ENCODE data around the gene SPHK1. TPM values are rescaled to one million over a fixed set of nuclear protein-coding genes. Genes with fewer than 3 reads are reported as not detected.
A peak's percentile ranks its signal among the peaks of the same experiment; 100 is the strongest.

The SPHK1 gene
- total RNA-seq, 6 donors from 2014 or later: 5.5 to 16.6 (median 9.5) TPM

DNA sequence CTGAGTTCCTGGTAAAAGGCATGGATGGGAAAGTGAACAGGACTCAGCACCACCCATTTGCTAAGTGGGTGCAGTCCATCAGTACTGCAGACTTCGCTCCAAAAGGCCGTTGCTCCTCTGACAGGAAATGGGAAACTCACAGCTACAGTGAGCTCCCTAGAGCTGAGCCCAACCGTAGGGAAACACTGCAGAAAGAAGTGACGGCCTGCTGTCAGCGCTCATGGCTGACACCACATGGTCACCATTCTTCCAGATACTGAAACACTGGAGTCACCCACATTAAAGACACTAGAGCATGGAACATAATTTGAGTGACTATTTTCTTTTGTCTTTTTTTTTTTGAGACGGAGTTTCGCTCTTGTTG is 36.6 kb downstream of the SPHK1 start:
- DNase-seq (no peak), ATAC-seq (ENCODE audit: low FRiP score in 2 of 2) (no peak)
- no peaks in the 10 kb centered on the region for H3K36me3 ChIP-seq
- no peak overlapping the region for H3K27ac ChIP-seq
- 58 to 62% methylated on average over 7 of the region's 7 CpGs for WGBS, 2 donors
- peaks cover 5 to 9% (median 7%) of the 10 kb centered on the region in 4 donors for H3K4me1 ChIP-seq
- no peaks in the 10 kb centered on the region for H3K9me3 ChIP-seq
- no peak overlapping the region for H3K4me3 ChIP-seq
- H3K27me3 ChIP-seq: no peaks in the 10 kb centered on the region
- TF ChIP-seq, protein P1, sequence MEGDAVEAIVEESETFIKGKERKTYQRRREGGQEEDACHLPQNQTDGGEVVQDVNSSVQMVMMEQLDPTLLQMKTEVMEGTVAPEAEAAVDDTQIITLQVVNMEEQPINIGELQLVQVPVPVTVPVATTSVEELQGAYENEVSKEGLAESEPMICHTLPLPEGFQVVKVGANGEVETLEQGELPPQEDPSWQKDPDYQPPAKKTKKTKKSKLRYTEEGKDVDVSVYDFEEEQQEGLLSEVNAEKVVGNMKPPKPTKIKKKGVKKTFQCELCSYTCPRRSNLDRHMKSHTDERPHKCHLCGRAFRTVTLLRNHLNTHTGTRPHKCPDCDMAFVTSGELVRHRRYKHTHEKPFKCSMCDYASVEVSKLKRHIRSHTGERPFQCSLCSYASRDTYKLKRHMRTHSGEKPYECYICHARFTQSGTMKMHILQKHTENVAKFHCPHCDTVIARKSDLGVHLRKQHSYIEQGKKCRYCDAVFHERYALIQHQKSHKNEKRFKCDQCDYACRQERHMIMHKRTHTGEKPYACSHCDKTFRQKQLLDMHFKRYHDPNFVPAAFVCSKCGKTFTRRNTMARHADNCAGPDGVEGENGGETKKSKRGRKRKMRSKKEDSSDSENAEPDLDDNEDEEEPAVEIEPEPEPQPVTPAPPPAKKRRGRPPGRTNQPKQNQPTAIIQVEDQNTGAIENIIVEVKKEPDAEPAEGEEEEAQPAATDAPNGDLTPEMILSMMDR (IDR thresholded peaks at IDR 0.05): no peak
- TF ChIP-seq EP300 (IDR thresholded peaks at IDR 0.05) (no peak), POLR2AphosphoS5 (IDR thresholded peaks at IDR 0.05) (no peak), POLR2A (IDR thresholded peaks at IDR 0.05) (no peak)

DNA sequence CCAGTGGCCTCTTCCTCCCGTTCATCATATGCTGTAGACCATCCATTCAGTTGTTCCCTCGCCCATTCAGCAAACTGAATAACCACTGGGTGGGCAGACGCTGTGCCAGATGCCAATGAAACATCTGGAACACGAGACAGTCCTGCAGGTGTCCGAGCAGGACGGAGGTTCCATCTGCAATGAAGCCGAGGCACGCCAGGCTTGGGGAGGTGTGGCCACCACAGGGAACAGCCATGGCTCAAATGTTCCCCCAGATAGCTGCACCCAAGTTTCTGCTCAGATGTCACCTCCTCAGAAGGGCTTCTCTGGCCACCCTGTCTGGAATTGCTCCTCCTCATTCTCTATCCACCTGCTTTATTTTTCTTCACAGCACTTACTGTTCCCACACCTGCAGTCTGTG is 38.0 kb downstream of the SPHK1 start:
- DNase-seq: no peak
- TF ChIP-seq POLR2A (IDR thresholded peaks at IDR 0.05): no peak
- no peak for TF ChIP-seq POLR2AphosphoS5 (IDR thresholded peaks at IDR 0.05)
- no peak for TF ChIP-seq EP300 (IDR thresholded peaks at IDR 0.05)
- TF ChIP-seq, protein P1 (IDR thresholded peaks at IDR 0.05): no peak

DNA sequence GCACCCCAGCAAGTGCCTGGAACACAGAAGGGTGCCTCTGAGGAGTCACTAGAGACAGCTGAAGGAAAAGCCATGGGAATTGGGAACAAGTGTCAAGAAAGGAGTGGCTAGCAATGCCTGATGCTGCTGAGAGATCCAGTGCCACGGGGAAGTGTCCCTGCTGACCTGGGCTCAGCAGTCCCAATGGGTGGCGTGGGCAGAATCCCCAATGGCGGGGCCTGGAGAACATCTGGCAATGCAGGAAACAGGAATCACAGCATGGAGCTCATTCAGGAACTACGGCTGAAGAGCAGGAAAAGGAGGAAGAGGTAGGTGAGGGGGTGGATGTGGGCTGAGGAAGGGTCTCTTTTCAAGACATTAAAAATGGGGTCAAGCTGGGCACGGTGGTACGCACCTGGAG is 38.5 kb downstream of the SPHK1 start:
- no peaks in the 10 kb centered on the region for H3K36me3 ChIP-seq
- no peak overlapping the region for H3K27ac ChIP-seq
- TF ChIP-seq POLR2A (IDR thresholded peaks at IDR 0.05) (no peak), EP300 (IDR thresholded peaks at IDR 0.05) (no peak), POLR2AphosphoS5 (IDR thresholded peaks at IDR 0.05) (no peak)
- TF ChIP-seq, protein P1 (IDR thresholded peaks at IDR 0.05): no peak
- no peak overlapping the region for H3K4me3 ChIP-seq
- H3K4me1 ChIP-seq: peaks cover 5 to 19% (median 13%) of the 10 kb centered on the region in 4 donors
- DNase-seq (no peak), ATAC-seq (ENCODE audit: low FRiP score in 2 of 2) (no peak)
- 90 to 96% methylated on average over 6 of the region's 6 CpGs for WGBS, 2 donors
- H3K9me3 ChIP-seq: no peaks in the 10 kb centered on the region
- no peaks in the 10 kb centered on the region for H3K27me3 ChIP-seq

More for the DNA sequence above, 38.0 kb downstream of the SPHK1 start:
- Histone ChIP-seq H3K4me3 (no peak overlapping the region), H3K4me1 (peaks cover 5 to 15% (median 11%) of the 10 kb centered on the region in 4 donors), H3K9me3 (no peaks in the 10 kb centered on the region), H3K27ac (no peak overlapping the region), H3K27me3 (no peaks in the 10 kb centered on the region), H3K36me3 (no peaks in the 10 kb centered on the region)
- 91 to 98% methylated on average over 5 to 8 of the region's 8 CpGs for WGBS, 2 donors
- ATAC-seq (ENCODE audit: low FRiP score in 2 of 2): no peak

DNA sequence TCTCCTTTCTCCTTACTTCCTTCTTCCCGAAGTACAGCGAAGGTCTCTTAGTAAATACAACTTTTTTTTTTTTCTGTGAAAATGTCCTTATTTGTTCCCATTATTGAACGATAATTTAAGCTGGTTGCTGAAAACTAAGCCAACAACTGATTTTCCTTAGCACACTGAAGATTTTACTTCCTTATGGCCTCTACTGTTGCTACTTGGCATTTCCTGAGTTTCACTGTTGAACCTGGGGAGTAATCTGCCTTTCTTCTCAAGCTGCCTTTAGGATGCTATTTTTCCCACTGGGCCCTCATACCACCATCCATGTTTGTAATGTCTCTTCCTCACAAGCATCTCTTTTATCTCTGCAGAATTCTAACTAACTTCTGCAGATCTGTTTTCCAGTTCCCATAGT is 42.4 kb downstream of the SPHK1 start:
- TF ChIP-seq POLR2A (IDR thresholded peaks at IDR 0.05) (no peak), EP300 (IDR thresholded peaks at IDR 0.05) (no peak), POLR2AphosphoS5 (IDR thresholded peaks at IDR 0.05) (no peak)
- TF ChIP-seq, protein P1 (IDR thresholded peaks at IDR 0.05): no peak
- Histone ChIP-seq H3K4me3 (no peak overlapping the region), H3K36me3 (no peaks in the 10 kb centered on the region), H3K4me1 (peaks cover 0 to 23% (median 20%) of the 10 kb centered on the region in 4 donors), H3K27me3 (no peaks in the 10 kb centered on the region), H3K9me3 (no peaks in the 10 kb centered on the region), H3K27ac (no peak overlapping the region)
- no peak for DNase-seq
- 73 to 84% methylated on average over 3 of the region's 3 CpGs for WGBS, 2 donors
- no peak for ATAC-seq (ENCODE audit: low FRiP score in 2 of 2)

DNA sequence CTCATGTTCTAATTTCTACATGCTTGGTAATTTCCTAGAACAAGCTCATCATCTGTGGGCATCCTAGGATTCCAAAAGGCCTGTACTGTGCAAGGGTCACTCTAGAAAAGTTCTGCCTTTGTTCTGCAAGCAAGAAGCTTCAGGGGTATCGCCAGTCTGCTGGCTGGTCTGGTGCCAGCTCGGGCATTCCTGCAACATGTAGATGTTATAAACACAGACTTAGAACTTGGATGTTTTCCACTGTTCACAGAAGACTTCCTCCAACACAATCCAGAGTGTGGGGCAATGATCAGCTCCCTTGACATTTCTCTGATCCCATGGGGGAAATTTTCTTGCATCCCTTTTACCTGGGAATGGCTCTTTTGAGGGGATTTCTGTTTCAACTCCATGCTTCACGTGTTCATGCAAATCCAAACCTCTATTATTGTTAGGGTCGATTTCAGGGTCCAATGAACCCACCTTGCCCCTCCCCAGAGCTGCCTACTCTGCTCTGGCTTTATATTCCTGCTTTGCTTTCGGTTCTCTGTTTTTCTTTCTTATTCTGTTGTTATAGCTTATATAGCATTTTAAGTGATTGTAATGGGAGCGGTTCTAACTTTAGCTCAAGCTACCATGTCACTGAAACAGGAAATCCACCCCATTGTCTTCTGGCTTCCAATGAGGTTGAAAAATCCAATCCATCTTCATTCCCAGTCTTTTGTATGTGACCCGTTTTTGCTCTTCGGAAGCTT is 43.3 kb downstream of the SPHK1 start:
- Histone ChIP-seq H3K27ac (peak overlapping the region; percentile 2 to 68 (median 60)), H3K4me1 (peaks cover 0 to 30% (median 26%) of the 10 kb centered on the region in 4 donors), H3K9me3 (no peaks in the 10 kb centered on the region), H3K27me3 (no peaks in the 10 kb centered on the region), H3K36me3 (no peaks in the 10 kb centered on the region), H3K4me3 (no peak overlapping the region)
- ATAC-seq (ENCODE audit: low FRiP score in 2 of 2): peak in 1 of 2 donors; percentile 49
- no peak for DNase-seq
- TF ChIP-seq, protein P1 (IDR thresholded peaks at IDR 0.05): no peak
- TF ChIP-seq POLR2AphosphoS5 (IDR thresholded peaks at IDR 0.05): no peak
- WGBS, 2 donors: 58 to 62% methylated on average over 7 to 8 of the region's 8 CpGs
